Keratinocyte (primary cell): ENCODE results near the gene GIMAP8.

Source experiments
- CTCF ChIP-seq, 3 experiments: IDR thresholded peaks in 1 of 3; conservative IDR thresholded peaks in 1 of 3; optimal IDR thresholded peaks in 1 of 3; 2 replicates in 2 of 3; 3 replicates in 1 of 3; pipeline versions ENCODE3 to v1.5.1; 2011; ENCODE audit warnings: low read length in 3 of 3, mild to moderate bottlenecking in 3 of 3, moderate library complexity in 2 of 3, control low read depth in 1 of 3, inconsistent platforms in 1 of 3; ENCODE audit not compliant: insufficient read depth in 2 of 3; ENCODE audit errors: extremely low read depth in 1 of 3
- EZH2 ChIP-seq: IDR thresholded peaks from one replicate; pipeline ENCODE4 v1.6.1; 2012; ENCODE audit warnings: inconsistent platforms, mild to moderate bottlenecking, low read length, moderate library complexity

GRCh38 chr7:150413640-150414081 lies 36.8 kb upstream of the GIMAP8 start:
- TF ChIP-seq CTCF (optimal IDR thresholded peaks at IDR 0.05 in 1 of 3, IDR thresholded peaks at IDR 0.05 in 1 of 3, conservative IDR thresholded peaks at IDR 0.05 in 1 of 3; ENCODE audit: extremely low read depth in 1 of 3, insufficient read depth in 2 of 3, low read length in 3 of 3): no peak
- TF ChIP-seq EZH2: no peak
